Astrocyte of the hippocampus (primary cell): ENCODE data around the gene OTOS.

Experiments
- DNase-seq: peaks from one replicate; pipeline ENCODE4 v3.0.0; 2011; ENCODE audit warnings: low read depth, low spot score

Gene OTOS

GRCh38 chr2:240153418-240153817 is 13.0 kb upstream of the OTOS start:
- DNase-seq, result no peak

- DNase-seq, result no peak
Measured at GRCh38 chr2:240151477-240152031, 11.1 kb upstream of the OTOS start.

- DNase-seq, result peak; percentile 63
Measured at GRCh38 chr2:240149943-240150784, 9.7 kb upstream of the OTOS start.

- DNase-seq, result no peak
Measured at GRCh38 chr2:240147911-240148587, 7.6 kb upstream of the OTOS start.

- no peak for DNase-seq
Measured at GRCh38 chr2:240147382-240147781, 6.9 kb upstream of the OTOS start.

- no peak for DNase-seq
Measured at GRCh38 chr2:240146627-240147278, 6.3 kb upstream of the OTOS start.

- peak; percentile 16 for DNase-seq
Measured at GRCh38 chr2:240146141-240146561, 5.7 kb upstream of the OTOS start.

GRCh38 chr2:240145461-240145860 is 5.0 kb upstream of the OTOS start:
- no peak for DNase-seq

GRCh38 chr2:240144649-240145261 is 4.3 kb upstream of the OTOS start:
- DNase-seq, result no peak

GRCh38 chr2:240143801-240144648 is 3.6 kb upstream of the OTOS start:
- DNase-seq, result peak; percentile 81

- no peak for DNase-seq
Measured at GRCh38 chr2:240143276-240143675, 2.8 kb upstream of the OTOS start.

GRCh38 chr2:240142859-240143258 is 2.4 kb upstream of the OTOS start:
- no peak for DNase-seq

GRCh38 chr2:240142256-240142775 is 1.9 kb upstream of the OTOS start:
- DNase-seq, result no peak

- no peak for DNase-seq
Measured at GRCh38 chr2:240141736-240142135, 1.3 kb upstream of the OTOS start.

- no peak for DNase-seq
Measured at GRCh38 chr2:240140920-240141319, 462 bp upstream of the OTOS start.

GRCh38 chr2:240139666-240140393 is 628 bp downstream of the OTOS start:
- DNase-seq, result no peak

GRCh38 chr2:240139011-240139441 is 1.4 kb downstream of the OTOS start:
- DNase-seq, result no peak

- no peak for DNase-seq
Measured at GRCh38 chr2:240138254-240138984, 2.0 kb downstream of the OTOS start.

- DNase-seq, result no peak
Measured at GRCh38 chr2:240137596-240138253, 2.7 kb downstream of the OTOS start.
